ENCODE results near the gene SBF2. TPM values are rescaled to one million over a fixed set of nuclear protein-coding genes. Genes with fewer than 3 reads are reported as not detected.

The SBF2 gene
- total and polyA plus RNA-seq, 2 of the 13 experiments (the other 11 are each of a cell fraction or from before 2014, with no cell fraction given) = 24.0 to 45.8 TPM

- 0 out of 2 replicates have a peak, but pooled peaks have one; percentile 30 for TF ChIP-seq KMT2B (CRISPR knock-in tag; IDR thresholded peaks at IDR 0.05)
- no peak for TF ChIP-seq AHR (CRISPR knock-in tag; IDR thresholded peaks at IDR 0.05)
- TF ChIP-seq RBM22 (optimal IDR thresholded peaks at IDR 0.05; ENCODE audit: low read length) = no peak
- TF ChIP-seq ZSCAN21 (CRISPR knock-in tag; IDR thresholded peaks at IDR 0.05; ENCODE audit: borderline replicate concordance) = no peak
- peak; percentile 37; the same call in 1 of the 2 replicates for TF ChIP-seq ELF3 (CRISPR knock-in tag; IDR thresholded peaks at IDR 0.05)
- TF ChIP-seq ZNF263 (CRISPR knock-in tag; IDR thresholded peaks at IDR 0.05) = peak; percentile 95
- no peak for TF ChIP-seq ZNF552 (CRISPR knock-in tag; IDR thresholded peaks at IDR 0.05; ENCODE audit: borderline replicate concordance)
- TF ChIP-seq CBX2 (IDR thresholded peaks at IDR 0.05; ENCODE audit: low read depth, low read length) = no peak
- no peak for TF ChIP-seq CBX2 (CRISPR knock-in tag; IDR thresholded peaks at IDR 0.05; ENCODE audit: low read depth)
- TF ChIP-seq NR1H2 (CRISPR knock-in tag; IDR thresholded peaks at IDR 0.05; ENCODE audit: borderline replicate concordance, low read depth) = no peak
- TF ChIP-seq ZBTB34 (CRISPR knock-in tag; IDR thresholded peaks at IDR 0.05) = no peak
- TF ChIP-seq IKZF5 (CRISPR knock-in tag; IDR thresholded peaks at IDR 0.05) = 0 out of 2 replicates have a peak, but pooled peaks have one; percentile 45
- TF ChIP-seq KLF16 (CRISPR knock-in tag; IDR thresholded peaks at IDR 0.05) = 0 out of 4 replicates have a peak, but pooled peaks of 1 of the 2 experiments have one; percentile 33
- TF ChIP-seq ZNF766 (CRISPR knock-in tag; IDR thresholded peaks at IDR 0.05; ENCODE audit: borderline replicate concordance) = no peak
- no peak for TF ChIP-seq ZNF503 (CRISPR knock-in tag; IDR thresholded peaks at IDR 0.05)
- TF ChIP-seq BCLAF1 (IDR thresholded peaks at IDR 0.05) = no peak
- TF ChIP-seq ZNF597 (CRISPR knock-in tag; IDR thresholded peaks at IDR 0.05) = no peak
- no peak for TF ChIP-seq NR2F6 (IDR thresholded peaks at IDR 0.05)
- 0 out of 2 replicates have a peak, but pooled peaks have one; percentile 23 for TF ChIP-seq NR2F6 (CRISPR knock-in tag; IDR thresholded peaks at IDR 0.05)
- TF ChIP-seq KDM2A (CRISPR knock-in tag; IDR thresholded peaks at IDR 0.05; ENCODE audit: borderline replicate concordance, low read depth) = no peak
- no peak for TF ChIP-seq PHF20 (CRISPR knock-in tag; IDR thresholded peaks at IDR 0.05)
These were observed 431.9 kb downstream of the SBF2 start (continued) for GRCh38 chr11:9861860-9862725.
